ENCODE measurements around the gene CYSTM1.

The CYSTM1 gene

GRCh38 chr5:140267201-140267540 is 92.2 kb downstream of the CYSTM1 start:
- H3K4me1 ChIP-seq (ENCODE audit: insufficient read depth, low read length, severe bottlenecking): peaks cover 50% of the 10 kb centered on the region
- peaks cover 23% of the 10 kb centered on the region for H3K36me3 ChIP-seq (ENCODE audit: insufficient read depth, low read length)
- H3K4me3 ChIP-seq (ENCODE audit: low read depth, low read length, poor library complexity, severe bottlenecking): peak overlapping the region; percentile 45
- H3K9me3 ChIP-seq (ENCODE audit: low read length): 0 out of 2 replicates have a peak, but pooled peaks cover 4% of the 10 kb centered on the region
- H3K4me2 ChIP-seq (ENCODE audit: low read length): peak overlapping the region; percentile 55
- no peaks in the 10 kb centered on the region for H3K9me2 ChIP-seq (ENCODE audit: low read depth, low read length)
- H3K27ac ChIP-seq (ENCODE audit: low read depth, low read length, poor library complexity, severe bottlenecking): peak overlapping the region; percentile 98
- no peak for TF ChIP-seq EZH2 (IDR thresholded peaks at IDR 0.05; ENCODE audit: borderline replicate concordance, low read length)
- H2AFZ ChIP-seq (ENCODE audit: low read length): no peak overlapping the region
- peaks cover 16% of the 10 kb centered on the region for H3F3A ChIP-seq (ENCODE audit: insufficient read depth, low read length)
- H3K9ac ChIP-seq (ENCODE audit: low read length): peak overlapping the region; percentile 60
- H4K20me1 ChIP-seq (ENCODE audit: insufficient read depth, low read length): no peaks in the 10 kb centered on the region
- 0 out of 2 replicates have a peak, but pooled peaks cover 6% of the 10 kb centered on the region for H3K79me2 ChIP-seq (ENCODE audit: insufficient read depth, low read length)
- no peaks in the 10 kb centered on the region for H3K27me3 ChIP-seq (ENCODE audit: insufficient read depth, low read length)

- Histone ChIP-seq H3K4me3 (ENCODE audit: low read depth, low read length, poor library complexity, severe bottlenecking) (peak overlapping the region; percentile 45), H3K79me2 (ENCODE audit: insufficient read depth, low read length) (0 out of 2 replicates have a peak, but pooled peaks cover 3% of the 10 kb centered on the region), H3K4me1 (ENCODE audit: insufficient read depth, low read length, severe bottlenecking) (peaks cover 47% of the 10 kb centered on the region), H3K4me2 (ENCODE audit: low read length) (peak overlapping the region; percentile 55), H3K27ac (ENCODE audit: low read depth, low read length, poor library complexity, severe bottlenecking) (peak overlapping the region; percentile 98), H3K9me2 (ENCODE audit: low read depth, low read length) (no peaks in the 10 kb centered on the region), H3K27me3 (ENCODE audit: insufficient read depth, low read length) (no peaks in the 10 kb centered on the region), H3K36me3 (ENCODE audit: insufficient read depth, low read length) (peaks cover 22% of the 10 kb centered on the region), H3K9ac (ENCODE audit: low read length) (peak overlapping the region; percentile 60), H4K20me1 (ENCODE audit: insufficient read depth, low read length) (no peaks in the 10 kb centered on the region), H2AFZ (ENCODE audit: low read length) (no peak overlapping the region), H3K9me3 (ENCODE audit: low read length) (0 out of 2 replicates have a peak, but pooled peaks cover 4% of the 10 kb centered on the region), H3F3A (ENCODE audit: insufficient read depth, low read length) (peaks cover 16% of the 10 kb centered on the region)
- TF ChIP-seq CTCF (IDR thresholded peaks at IDR 0.05; ENCODE audit: low read length): no peak
- no peak for TF ChIP-seq EZH2 (IDR thresholded peaks at IDR 0.05; ENCODE audit: borderline replicate concordance, low read length)
Measured at GRCh38 chr5:140267559-140268018, 92.6 kb downstream of the CYSTM1 start.

- Histone ChIP-seq H3K4me2 (ENCODE audit: low read length) (no peak overlapping the region), H3K9me2 (ENCODE audit: low read depth, low read length) (no peaks in the 10 kb centered on the region), H2AFZ (ENCODE audit: low read length) (no peak overlapping the region), H3K9ac (ENCODE audit: low read length) (no peak overlapping the region), H3K9me3 (ENCODE audit: low read length) (0 out of 2 replicates have a peak, but pooled peaks cover 2% of the 10 kb centered on the region), H3K4me1 (ENCODE audit: insufficient read depth, low read length, severe bottlenecking) (peaks cover 58% of the 10 kb centered on the region), H3F3A (ENCODE audit: insufficient read depth, low read length) (peaks cover 16% of the 10 kb centered on the region), H3K79me2 (ENCODE audit: insufficient read depth, low read length) (no peaks in the 10 kb centered on the region), H3K27me3 (ENCODE audit: insufficient read depth, low read length) (no peaks in the 10 kb centered on the region), H3K36me3 (ENCODE audit: insufficient read depth, low read length) (peaks cover 14% of the 10 kb centered on the region), H3K4me3 (ENCODE audit: low read depth, low read length, poor library complexity, severe bottlenecking) (no peak overlapping the region), H4K20me1 (ENCODE audit: insufficient read depth, low read length) (no peaks in the 10 kb centered on the region), H3K27ac (ENCODE audit: low read depth, low read length, poor library complexity, severe bottlenecking) (no peak overlapping the region)
- TF ChIP-seq EZH2 (IDR thresholded peaks at IDR 0.05; ENCODE audit: borderline replicate concordance, low read length) (no peak), CTCF (IDR thresholded peaks at IDR 0.05; ENCODE audit: low read length) (no peak)
Measured at GRCh38 chr5:140270008-140270407, 95.0 kb downstream of the CYSTM1 start.

GRCh38 chr5:140273401-140273877 is 98.5 kb downstream of the CYSTM1 start:
- no peaks in the 10 kb centered on the region for H3K9me2 ChIP-seq (ENCODE audit: low read depth, low read length)
- TF ChIP-seq CTCF (IDR thresholded peaks at IDR 0.05; ENCODE audit: low read length): no peak
- no peak for TF ChIP-seq EZH2 (IDR thresholded peaks at IDR 0.05; ENCODE audit: borderline replicate concordance, low read length)
- H3K4me3 ChIP-seq (ENCODE audit: low read depth, low read length, poor library complexity, severe bottlenecking): no peak overlapping the region
- H3K27ac ChIP-seq (ENCODE audit: low read depth, low read length, poor library complexity, severe bottlenecking): peak overlapping the region; percentile 58
- no peaks in the 10 kb centered on the region for H3K9me3 ChIP-seq (ENCODE audit: low read length)
- peaks cover 31% of the 10 kb centered on the region for H3K36me3 ChIP-seq (ENCODE audit: insufficient read depth, low read length)
- no peaks in the 10 kb centered on the region; the same call in 1 of the 2 replicates for H3F3A ChIP-seq (ENCODE audit: insufficient read depth, low read length)
- H3K79me2 ChIP-seq (ENCODE audit: insufficient read depth, low read length): no peaks in the 10 kb centered on the region
- H3K4me1 ChIP-seq (ENCODE audit: insufficient read depth, low read length, severe bottlenecking): peaks cover 31% of the 10 kb centered on the region
- no peak overlapping the region for H3K9ac ChIP-seq (ENCODE audit: low read length)
- no peak overlapping the region for H3K4me2 ChIP-seq (ENCODE audit: low read length)
- no peak overlapping the region for H2AFZ ChIP-seq (ENCODE audit: low read length)
- H4K20me1 ChIP-seq (ENCODE audit: insufficient read depth, low read length): no peaks in the 10 kb centered on the region
- no peaks in the 10 kb centered on the region for H3K27me3 ChIP-seq (ENCODE audit: insufficient read depth, low read length)

Data from OCI-LY1 (cell line).